ENCODE results near the gene CDK19. TPM values are rescaled to one million over a fixed set of nuclear protein-coding genes. Genes with fewer than 3 reads are reported as not detected.

Gene CDK19
- total RNA-seq (10 to 100 TPM; 11.4 to 16.1 (median 14.2) TPM), total RNA-seq (3.6 to 40.5 (median 20.1) reads per million in 29 experiments)
- 14.4 TPM for total RNA-seq (2013)

GRCh38 chr6:110815411-110816409 is at the start of gene CDK19:
CDK19 (minus strand) TSS chr6:110815469; CDS start chr6:110815136, 333 bp downstream.
- Mint-ChIP-seq H3K4me3 (peak within 1 kb of the TSS; percentile 94 to 99 (median 99)), H3K4me1 (peaks cover 20 to 32% (median 32%) of the 10 kb centered on the region in 3 donors), H3K27ac (peak within 1 kb of the TSS; percentile 97 to 99), H3K27me3 (no peaks in the 10 kb centered on the region), H3K9me3 (no peaks in the 10 kb centered on the region), H3K36me3 (no peaks in the 10 kb centered on the region)
- CTCF ChIA-PET: interaction anchor here (0.5 to 3.4 kb wide), 12 partner anchors 10 to 669 kb away, joined by 3 to 29 read pairs (median 8); partner anchors contain the start of genes AMD1 (in 1 of the 2), GTF3C6 (in 1 of the 2) and RPF2 (in 1 of the 2)
- no peaks in the 10 kb centered on the region for H3K9me3 ChIP-seq
- peak; percentile 84 to 88 (median 84) for ATAC-seq (replicated peaks in 1 of 4)
- H3K36me3 ChIP-seq (ENCODE audit: control insufficient read depth in 2 of 2, extremely low read depth in 1 of 2, insufficient read depth in 1 of 2, low read length in 1 of 2): no peaks in the 10 kb centered on the region
- no peaks in the 10 kb centered on the region for H3K27me3 ChIP-seq (replicated peaks in 1 of 2; ENCODE audit: control insufficient read depth in 2 of 2, extremely low read depth in 1 of 2, insufficient read depth in 2 of 2, low read length in 1 of 2)
- peak within 1 kb of the TSS; percentile 75 to 94 for H3K4me3 ChIP-seq (ENCODE audit: control insufficient read depth in 1 of 2, extremely low read depth in 1 of 2, low read length in 1 of 2)
- peak within 1 kb of the TSS; percentile 81 for H3K27ac ChIP-seq (ENCODE audit: low read length)
- POLR2A ChIA-PET: interaction anchor here (0.5 to 4.9 kb wide), 19 partner anchors 10 to 1912 kb away, joined by 3 to 311 read pairs (median 4); partner anchors contain the start of genes AMD1 (in 2 of the 2), GTF3C6 (in 2 of the 2), RPF2 (in 2 of the 2) and FAM229B (in 1 of the 2)
- peaks cover 11 to 15% of the 10 kb centered on the region in 2 experiments for H3K4me1 ChIP-seq (ENCODE audit: control insufficient read depth in 1 of 2, extremely low read depth in 1 of 2, insufficient read depth in 2 of 2, low read length in 2 of 2)
- under 1% methylated on average over 30 of the region's 48 CpGs for WGBS (ENCODE audit: insufficient coverage)
- peak; percentile 96 to 99 (median 98) for DNase-seq

DNA sequence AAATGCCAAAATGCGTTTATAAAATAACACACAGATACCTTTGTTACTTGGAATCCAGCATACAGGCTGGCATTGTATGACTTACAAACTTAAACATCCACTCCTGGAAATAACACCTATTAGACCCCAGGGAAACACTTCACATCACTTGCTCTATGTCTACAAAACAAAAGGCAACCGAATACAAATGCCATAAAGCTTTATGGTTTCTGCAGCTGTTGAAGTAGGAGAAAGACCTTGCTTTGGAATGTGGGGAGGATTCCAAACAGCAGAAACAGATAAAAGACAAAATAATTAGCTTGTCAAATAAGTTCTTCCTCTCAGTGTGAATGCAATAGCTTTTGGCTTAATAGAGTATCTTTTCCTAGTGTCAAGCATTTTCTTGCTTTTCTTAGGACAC is 49.6 kb upstream of the CDK19 start:
- Histone ChIP-seq H3K4me3 (ENCODE audit: control insufficient read depth in 1 of 2, extremely low read depth in 1 of 2, low read length in 1 of 2) (no peak overlapping the region), H3K27ac (ENCODE audit: low read length) (no peak overlapping the region), H3K9me3 (no peaks in the 10 kb centered on the region), H3K4me1 (ENCODE audit: control insufficient read depth in 1 of 2, extremely low read depth in 1 of 2, insufficient read depth in 2 of 2, low read length in 2 of 2) (peaks cover 4 to 7% of the 10 kb centered on the region in 2 experiments), H3K27me3 (replicated peaks in 1 of 2; ENCODE audit: control insufficient read depth in 2 of 2, extremely low read depth in 1 of 2, insufficient read depth in 2 of 2, low read length in 1 of 2) (no peaks in the 10 kb centered on the region), H3K36me3 (ENCODE audit: control insufficient read depth in 2 of 2, extremely low read depth in 1 of 2, insufficient read depth in 1 of 2, low read length in 1 of 2) (no peaks in the 10 kb centered on the region)
- Mint-ChIP-seq H3K36me3 (no peaks in the 10 kb centered on the region), H3K27me3 (no peaks in the 10 kb centered on the region), H3K9me3 (no peaks in the 10 kb centered on the region), H3K4me1 (peaks cover 6 to 12% (median 8%) of the 10 kb centered on the region in 3 donors), H3K4me3 (no peak overlapping the region), H3K27ac (no peak overlapping the region)
- WGBS (ENCODE audit: insufficient coverage): 86% methylated on average over 1 of the region's 2 CpGs
- ChIA-PET CTCF (interaction anchor here (0.5 to 0.7 kb wide), 2 partner anchors 8 to 83 kb away, joined by 3 to 7 read pairs; no protein-coding TSS in a partner anchor), POLR2A (interaction anchor here (1.2 to 1.4 kb wide), 2 partner anchors 9 kb away, joined by 4 to 7 read pairs; partner anchors contain the start of gene AMD1 (in 2 of the 2))
- DNase-seq: no peak
- no peak for ATAC-seq (replicated peaks in 1 of 4)

DNA sequence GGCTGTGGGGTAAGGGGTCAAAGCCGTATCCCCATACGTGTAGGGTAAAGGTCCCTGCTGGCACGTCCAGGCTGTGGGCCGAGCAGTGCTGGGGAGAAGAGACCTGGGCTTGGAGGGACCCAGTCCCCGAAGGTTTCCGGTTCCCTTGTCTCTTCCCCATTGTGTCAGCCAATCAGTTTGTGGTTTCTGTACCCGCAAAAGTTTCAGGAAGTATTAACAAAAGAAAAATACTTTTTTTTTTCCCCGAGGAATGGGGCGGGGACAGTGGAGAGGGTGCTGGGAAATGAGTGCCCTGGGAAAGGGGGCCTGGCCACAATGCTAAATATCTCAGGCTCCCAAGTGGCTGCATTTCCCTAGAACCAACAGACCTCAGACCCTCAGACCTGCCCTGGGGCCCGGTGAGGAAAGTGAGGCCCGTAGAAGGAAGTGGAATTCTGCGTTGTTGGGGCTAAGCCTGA is 44.1 kb upstream of the CDK19 start:
- Mint-ChIP-seq H3K27ac (peak overlapping the region in 1 of 2 donors; percentile 22), H3K27me3 (no peaks in the 10 kb centered on the region), H3K4me1 (peaks cover 6 to 8% (median 8%) of the 10 kb centered on the region in 3 donors), H3K36me3 (no peaks in the 10 kb centered on the region), H3K4me3 (peak overlapping the region in 2 of 3 donors; percentile 24 to 38), H3K9me3 (no peaks in the 10 kb centered on the region)
- Histone ChIP-seq H3K36me3 (ENCODE audit: control insufficient read depth in 2 of 2, extremely low read depth in 1 of 2, insufficient read depth in 1 of 2, low read length in 1 of 2) (no peaks in the 10 kb centered on the region), H3K27ac (ENCODE audit: low read length) (no peak overlapping the region), H3K4me3 (ENCODE audit: control insufficient read depth in 1 of 2, extremely low read depth in 1 of 2, low read length in 1 of 2) (peak overlapping the region in 1 of 2 donors; percentile 6), H3K27me3 (replicated peaks in 1 of 2; ENCODE audit: control insufficient read depth in 2 of 2, extremely low read depth in 1 of 2, insufficient read depth in 2 of 2, low read length in 1 of 2) (no peaks in the 10 kb centered on the region), H3K9me3 (no peaks in the 10 kb centered on the region), H3K4me1 (ENCODE audit: control insufficient read depth in 1 of 2, extremely low read depth in 1 of 2, insufficient read depth in 2 of 2, low read length in 2 of 2) (peaks cover 4 to 8% of the 10 kb centered on the region in 2 experiments)
- ChIA-PET POLR2A (no interaction called here), CTCF (no interaction called here)
- 50% methylated on average over 2 of the region's 12 CpGs for WGBS (ENCODE audit: insufficient coverage)
- ATAC-seq (replicated peaks in 1 of 4) (peak in 1 of 4 experiments; percentile 46), DNase-seq (peak in 1 of 35 experiments; percentile 13)

- H3K4me3 Mint-ChIP-seq: peak overlapping the region in 1 of 3 donors; percentile 38
- CTCF ChIA-PET: no interaction called here
These were observed 43.4 kb upstream of the CDK19 start for GRCh38 chr6:110858562-110859214.

GRCh38 chr6:110858016-110858415 is 42.7 kb upstream of the CDK19 start:
- H3K27me3 Mint-ChIP-seq: no peaks in the 10 kb centered on the region
- ChIA-PET CTCF (no interaction called here), POLR2A (no interaction called here)
- H3K4me3 Mint-ChIP-seq: no peak overlapping the region
- ATAC-seq (replicated peaks in 1 of 4) (no peak), DNase-seq (no peak)
- H3K27ac ChIP-seq (ENCODE audit: low read length): no peak overlapping the region
- peaks cover 6 to 8% (median 8%) of the 10 kb centered on the region in 3 donors for H3K4me1 Mint-ChIP-seq
- H3K4me1 ChIP-seq (ENCODE audit: control insufficient read depth in 1 of 2, extremely low read depth in 1 of 2, insufficient read depth in 2 of 2, low read length in 2 of 2): peaks cover 4 to 8% of the 10 kb centered on the region in 2 experiments
- no peaks in the 10 kb centered on the region for H3K36me3 ChIP-seq (ENCODE audit: control insufficient read depth in 2 of 2, extremely low read depth in 1 of 2, insufficient read depth in 1 of 2, low read length in 1 of 2)
- no peaks in the 10 kb centered on the region for H3K9me3 Mint-ChIP-seq
- H3K27ac Mint-ChIP-seq: no peak overlapping the region
- H3K4me3 ChIP-seq (ENCODE audit: control insufficient read depth in 1 of 2, extremely low read depth in 1 of 2, low read length in 1 of 2): no peak overlapping the region
- H3K36me3 Mint-ChIP-seq: no peaks in the 10 kb centered on the region
- no peaks in the 10 kb centered on the region for H3K27me3 ChIP-seq (replicated peaks in 1 of 2; ENCODE audit: control insufficient read depth in 2 of 2, extremely low read depth in 1 of 2, insufficient read depth in 2 of 2, low read length in 1 of 2)
- 98% methylated on average over 19 of the region's 21 CpGs for WGBS (ENCODE audit: insufficient coverage)
- H3K9me3 ChIP-seq: no peaks in the 10 kb centered on the region

More at GRCh38 chr6:110858562-110859214, 43.4 kb upstream of the CDK19 start:
- Mint-ChIP-seq H3K27me3 (no peaks in the 10 kb centered on the region), H3K4me1 (peaks cover 6 to 8% (median 8%) of the 10 kb centered on the region in 3 donors), H3K9me3 (no peaks in the 10 kb centered on the region), H3K27ac (no peak overlapping the region), H3K36me3 (no peaks in the 10 kb centered on the region)
- Histone ChIP-seq H3K27me3 (replicated peaks in 1 of 2; ENCODE audit: control insufficient read depth in 2 of 2, extremely low read depth in 1 of 2, insufficient read depth in 2 of 2, low read length in 1 of 2) (no peaks in the 10 kb centered on the region), H3K36me3 (ENCODE audit: control insufficient read depth in 2 of 2, extremely low read depth in 1 of 2, insufficient read depth in 1 of 2, low read length in 1 of 2) (no peaks in the 10 kb centered on the region), H3K4me1 (ENCODE audit: control insufficient read depth in 1 of 2, extremely low read depth in 1 of 2, insufficient read depth in 2 of 2, low read length in 2 of 2) (peaks cover 4 to 8% of the 10 kb centered on the region in 2 experiments), H3K4me3 (ENCODE audit: control insufficient read depth in 1 of 2, extremely low read depth in 1 of 2, low read length in 1 of 2) (no peak overlapping the region), H3K27ac (ENCODE audit: low read length) (no peak overlapping the region), H3K9me3 (no peaks in the 10 kb centered on the region)
- POLR2A ChIA-PET: no interaction called here
- DNase-seq: no peak
- no peak for ATAC-seq (replicated peaks in 1 of 4)
- WGBS (ENCODE audit: insufficient coverage): 95% methylated on average over 24 of the region's 31 CpGs

GRCh38 chr6:110856296-110856695 is 41.0 kb upstream of the CDK19 start:
- no peak for ATAC-seq (replicated peaks in 1 of 4)
- Histone ChIP-seq H3K4me1 (ENCODE audit: control insufficient read depth in 1 of 2, extremely low read depth in 1 of 2, insufficient read depth in 2 of 2, low read length in 2 of 2) (peaks cover 4 to 8% of the 10 kb centered on the region in 2 experiments), H3K9me3 (no peaks in the 10 kb centered on the region), H3K4me3 (ENCODE audit: control insufficient read depth in 1 of 2, extremely low read depth in 1 of 2, low read length in 1 of 2) (no peak overlapping the region), H3K27ac (ENCODE audit: low read length) (no peak overlapping the region), H3K36me3 (ENCODE audit: control insufficient read depth in 2 of 2, extremely low read depth in 1 of 2, insufficient read depth in 1 of 2, low read length in 1 of 2) (no peaks in the 10 kb centered on the region), H3K27me3 (replicated peaks in 1 of 2; ENCODE audit: control insufficient read depth in 2 of 2, extremely low read depth in 1 of 2, insufficient read depth in 2 of 2, low read length in 1 of 2) (no peaks in the 10 kb centered on the region)
- H3K4me3 Mint-ChIP-seq: no peak overlapping the region
- H3K9me3 Mint-ChIP-seq: no peaks in the 10 kb centered on the region
- H3K27me3 Mint-ChIP-seq: no peaks in the 10 kb centered on the region
- DNase-seq: no peak
- peaks cover 6 to 8% (median 8%) of the 10 kb centered on the region in 3 donors for H3K4me1 Mint-ChIP-seq
- 90% methylated on average over 2 of the region's 3 CpGs for whole genome bisulfite sequencing (ENCODE audit: insufficient coverage)
- no peaks in the 10 kb centered on the region for H3K36me3 Mint-ChIP-seq
- no peak overlapping the region for H3K27ac Mint-ChIP-seq
- ChIA-PET CTCF (no interaction called here), POLR2A (interaction anchor here in 1 of 2 donors (0.7 kb wide), 1 partner anchor 18 kb away, joined by 3 read pairs; the partner anchor contains the start of gene AMD1)

Measured in T-cell (primary cell).